HG03460 (cell line): ENCODE results near the gene LEF1.
A peak's percentile ranks its signal among the peaks of the same experiment; 100 is the strongest.

Experiments
- ATAC-seq: cut with Tn5 transposase; IDR thresholded peaks from one replicate; pipeline ENCODE4 v1.9.1; 2021; ENCODE audit not compliant: unreplicated experiment

LEF1 gene

DNA sequence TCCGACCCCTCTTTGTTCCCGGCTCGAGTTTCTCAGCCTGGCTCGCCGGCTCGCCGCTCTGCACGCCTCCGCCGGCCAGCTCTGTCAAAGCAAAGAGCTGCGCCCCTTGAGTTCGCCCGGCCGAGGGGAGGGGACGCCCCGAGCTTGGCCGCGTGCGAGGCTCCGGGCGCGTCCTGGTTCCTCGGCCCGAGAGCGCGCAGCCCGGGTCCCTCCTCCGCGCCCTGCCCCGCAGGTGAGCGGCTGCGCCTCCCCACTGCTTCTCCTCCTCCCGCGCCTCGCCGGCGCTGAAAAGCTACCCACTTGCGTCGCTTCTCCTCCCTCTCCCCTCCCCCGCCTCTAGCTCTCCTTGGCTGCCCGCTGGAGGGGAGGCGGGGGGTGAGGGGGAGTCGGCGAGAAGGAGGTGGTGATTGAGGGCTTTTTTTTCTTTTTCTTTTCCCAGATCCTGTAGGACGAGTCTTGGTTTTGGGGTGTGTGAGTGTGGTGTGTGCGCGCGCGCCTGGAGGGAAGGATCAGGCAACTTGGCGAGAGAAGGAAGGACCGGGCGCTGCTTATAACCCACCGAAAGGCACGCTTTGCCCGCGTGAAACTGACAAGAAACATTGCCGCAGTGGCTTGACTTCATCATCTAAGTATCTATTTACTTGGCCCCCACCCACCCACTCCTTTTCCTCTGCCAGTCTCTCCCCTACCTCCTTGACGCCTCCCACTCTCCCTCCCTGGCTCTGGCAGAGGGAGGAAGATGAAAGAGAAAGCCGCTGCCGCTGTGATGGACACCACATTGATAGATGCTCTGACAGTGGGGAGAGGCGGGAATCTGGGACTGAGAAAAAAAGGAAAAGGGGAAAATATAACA is at the start of gene LEF1:
LEF1 (minus strand) TSS at position 262 of the 853 bp plus-strand sequence. CDS start 1,165 bp downstream, outside the sequence.
- peak; percentile 37 for ATAC-seq

DNA sequence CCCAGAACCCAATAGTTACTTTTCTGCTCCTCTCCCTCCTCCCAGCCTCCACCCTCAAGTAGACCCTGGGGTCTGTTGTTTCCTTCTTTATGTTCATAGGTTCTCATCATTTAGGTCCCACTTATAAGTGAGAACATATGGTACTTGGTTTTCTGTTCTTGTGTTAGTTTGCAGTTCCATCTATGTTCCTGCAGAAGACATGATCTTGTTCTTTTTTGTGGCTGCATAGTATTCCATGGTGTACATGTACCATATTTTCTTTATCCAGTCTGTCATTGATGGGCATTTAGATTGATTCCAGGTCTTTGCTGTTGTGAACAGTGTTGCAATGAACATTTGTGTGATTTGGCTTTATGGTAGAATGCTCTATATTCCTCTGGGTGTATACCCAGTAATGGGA is 47.8 kb upstream of the LEF1 start:
- ATAC-seq = no peak

- ATAC-seq = no peak
Observed at GRCh38 chr4:108215055-108215454, 46.3 kb upstream of the LEF1 start.

- no peak for ATAC-seq
Observed at GRCh38 chr4:108213723-108214122, 45.0 kb upstream of the LEF1 start.

DNA sequence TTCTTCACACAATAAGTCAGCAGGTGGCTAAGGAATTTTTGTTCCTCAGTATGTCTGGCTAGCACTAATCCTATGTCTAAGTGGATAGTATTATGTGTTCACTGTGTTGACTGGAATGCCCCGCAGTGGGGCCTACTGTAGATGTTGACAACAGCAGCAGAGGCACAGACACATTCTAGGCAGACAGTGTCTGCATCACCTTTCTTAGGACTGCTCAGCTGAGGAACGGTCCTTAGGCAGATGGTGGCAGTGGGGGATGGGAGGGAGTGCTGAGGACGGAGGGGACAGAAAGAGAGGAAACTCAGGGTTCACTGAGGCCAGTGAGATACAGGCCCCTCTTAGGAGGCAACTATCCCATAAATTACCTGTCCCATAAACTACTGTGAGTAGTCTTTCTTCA is 44.6 kb upstream of the LEF1 start:
- ATAC-seq = no peak

DNA sequence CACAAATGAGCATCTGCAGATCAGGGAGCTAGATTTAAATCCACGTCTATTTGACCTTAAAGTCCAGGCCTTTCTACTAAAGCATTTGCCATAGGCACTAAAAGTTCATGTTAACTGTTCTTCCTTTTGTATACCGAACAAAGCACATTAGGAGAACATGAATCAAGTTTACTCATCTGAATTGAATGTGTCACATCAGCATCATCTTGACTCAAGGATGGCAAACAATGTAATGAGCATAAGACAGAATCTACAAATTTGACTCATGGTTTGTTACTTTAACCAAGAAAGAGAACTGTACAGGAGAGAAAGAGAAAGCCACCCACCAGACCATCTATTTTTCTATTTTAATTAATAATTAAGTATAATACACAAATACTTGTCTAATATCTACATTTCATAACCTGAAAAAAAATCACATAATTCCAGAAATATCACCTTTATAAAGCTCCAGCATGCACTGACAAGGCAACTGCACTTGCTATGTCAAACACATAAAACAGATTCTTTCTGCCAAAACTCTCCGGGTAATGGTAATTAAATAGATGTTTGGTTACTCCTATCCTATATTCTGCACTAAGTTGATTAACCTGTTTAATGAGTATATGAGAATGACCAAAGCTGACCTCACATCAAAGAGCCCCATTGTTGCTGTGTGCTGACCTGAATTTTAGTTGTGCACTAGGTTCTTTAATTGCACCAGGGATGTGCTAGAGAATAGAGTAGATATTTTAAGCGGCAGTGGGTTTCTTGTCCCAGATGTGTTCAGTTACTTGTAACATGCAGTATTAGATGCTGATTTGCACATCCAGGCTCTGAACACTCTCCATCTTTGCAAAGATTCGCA is 42.5 kb upstream of the LEF1 start:
- no peak for ATAC-seq

GRCh38 chr4:108209489-108209888 is 40.8 kb upstream of the LEF1 start:
- ATAC-seq = no peak

DNA sequence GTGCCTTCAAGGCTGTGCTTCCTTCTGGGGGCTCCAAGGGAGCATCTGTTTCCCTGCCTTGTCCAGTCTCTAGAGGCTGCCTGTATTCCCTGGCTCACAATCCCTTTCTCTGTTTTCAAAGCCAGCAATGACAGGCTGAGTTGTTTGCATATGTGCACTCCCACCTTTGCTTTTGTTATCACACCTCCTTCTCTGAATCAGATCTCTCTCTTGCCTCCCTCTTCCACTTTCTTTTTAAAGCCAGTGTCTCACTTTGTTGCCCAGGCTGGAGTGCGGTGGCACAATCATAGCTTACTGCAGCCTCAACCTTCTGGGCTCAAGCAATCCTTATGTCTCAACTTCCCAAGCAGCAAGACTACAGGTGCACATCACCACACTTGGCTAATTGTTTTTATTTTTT is 37.1 kb upstream of the LEF1 start:
- ATAC-seq = no peak

- no peak for ATAC-seq
Observed at GRCh38 chr4:108204518-108204917, 35.8 kb upstream of the LEF1 start.

GRCh38 chr4:108203377-108203776 is 34.6 kb upstream of the LEF1 start:
- no peak for ATAC-seq

GRCh38 chr4:108201774-108202173 is 33.0 kb upstream of the LEF1 start:
- ATAC-seq = no peak

DNA sequence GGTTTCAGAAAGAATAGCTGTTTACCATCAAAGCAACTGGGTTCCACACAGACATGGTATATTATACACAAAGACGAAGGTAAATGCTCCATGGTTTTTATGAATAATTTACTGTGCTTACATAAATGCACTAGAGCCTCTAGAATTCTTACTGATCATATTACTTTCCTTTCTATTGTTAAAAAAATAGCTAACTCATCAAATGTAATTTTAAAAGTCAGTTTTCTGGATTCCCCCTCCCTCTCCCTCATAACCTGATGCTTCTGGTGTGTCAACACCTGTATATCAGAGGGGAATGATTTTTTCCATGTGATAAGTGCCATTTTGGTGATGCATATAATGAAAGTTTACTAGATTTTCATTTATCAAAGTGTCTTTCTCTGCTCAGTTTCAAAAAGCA is 31.1 kb upstream of the LEF1 start:
- no peak for ATAC-seq

- no peak for ATAC-seq
Observed at GRCh38 chr4:108193886-108194672, 25.3 kb upstream of the LEF1 start.

DNA sequence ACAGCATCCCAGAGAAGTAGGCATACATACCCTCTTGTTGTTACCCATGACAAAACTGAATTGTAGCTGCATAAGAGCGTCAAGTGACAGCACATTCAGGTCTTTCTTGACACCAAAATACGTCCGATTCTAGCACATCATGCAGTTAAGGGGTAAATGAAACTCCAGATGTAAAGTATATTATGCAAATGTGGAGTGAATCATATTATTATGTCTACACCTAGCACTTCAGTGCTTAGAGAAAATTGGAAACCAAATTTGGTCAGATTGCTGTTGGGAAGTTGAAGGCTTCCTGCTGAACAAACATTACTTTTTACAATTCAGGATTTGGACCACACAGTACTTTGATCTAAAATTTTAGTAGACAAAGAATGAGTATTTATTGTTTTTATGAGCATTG is 24.2 kb upstream of the LEF1 start:
- no peak for ATAC-seq

- ATAC-seq = no peak
Observed at GRCh38 chr4:108192056-108192455, 23.3 kb upstream of the LEF1 start.

- no peak for ATAC-seq
Observed at GRCh38 chr4:108191269-108191914, 22.7 kb upstream of the LEF1 start.

GRCh38 chr4:108188770-108189169 is 20.0 kb upstream of the LEF1 start:
- no peak for ATAC-seq

DNA sequence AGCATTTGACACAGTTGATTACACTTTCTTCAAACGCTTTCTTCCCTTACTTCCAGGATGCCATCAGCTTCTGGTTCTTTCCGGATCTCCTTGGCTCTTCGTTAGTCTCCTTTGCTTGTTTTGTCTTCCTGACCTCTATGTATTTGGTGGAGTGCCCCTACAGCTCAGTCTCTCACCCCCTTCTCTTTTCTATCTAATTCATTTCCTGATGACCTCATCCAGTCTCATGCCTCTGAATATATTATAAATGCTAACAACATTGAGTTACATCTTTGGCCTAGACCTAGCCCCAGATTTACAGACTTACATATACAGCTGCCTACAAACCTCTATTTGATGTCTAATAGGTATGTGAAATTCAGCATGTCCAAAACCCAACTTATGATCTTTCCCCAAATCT is 16.5 kb upstream of the LEF1 start:
- no peak for ATAC-seq

- ATAC-seq = no peak
Observed at GRCh38 chr4:108184453-108185049, 15.8 kb upstream of the LEF1 start.

DNA sequence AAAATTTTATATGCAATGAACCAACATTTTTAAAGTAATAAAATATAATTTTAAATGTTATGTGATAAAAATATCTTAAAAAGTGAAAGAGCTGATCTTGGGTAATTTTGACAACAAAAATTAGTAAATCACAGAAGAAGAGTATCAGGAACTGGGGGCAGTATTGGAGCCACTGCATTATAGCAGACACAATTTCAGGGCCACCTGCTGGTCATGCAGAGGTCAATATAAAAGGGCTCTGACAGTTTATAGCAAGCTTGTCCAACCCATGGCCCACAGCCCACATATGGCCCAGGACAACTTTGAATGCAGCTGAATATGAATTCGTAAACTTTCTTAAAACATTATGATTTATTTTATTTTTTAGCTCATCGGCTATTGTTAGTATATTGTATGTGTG is 13.0 kb upstream of the LEF1 start:
- ATAC-seq = no peak
